AG09309 (cell line): Measurements from ENCODE around the gene AGBL3.

Source experiments
- DNase-seq: peaks from one replicate; pipeline ENCODE4 v3.0.0-alpha.2; 2010; ENCODE audit warnings: low read depth
- H3K4me3 ChIP-seq: 2 replicates; pipeline ENCODE4 v1.5.1; 2011; ENCODE audit warnings: mild to moderate bottlenecking, low read depth, low read length, moderate library complexity; ENCODE audit not compliant: control insufficient read depth
- CTCF ChIP-seq: IDR thresholded peaks from 2 replicates; pipeline ENCODE4 v1.5.1; 2011; ENCODE audit warnings: mild to moderate bottlenecking, low read depth, low read length, inconsistent platforms; ENCODE audit not compliant: insufficient read depth, control insufficient read depth; ENCODE audit errors: missing control alignments

AGBL3 gene

GRCh38 chr7:135183478-135183877 is 197.2 kb downstream of the AGBL3 start:
- TF ChIP-seq CTCF: no peak
- DNase-seq: no peak
- no peak overlapping the region for H3K4me3 ChIP-seq

DNA sequence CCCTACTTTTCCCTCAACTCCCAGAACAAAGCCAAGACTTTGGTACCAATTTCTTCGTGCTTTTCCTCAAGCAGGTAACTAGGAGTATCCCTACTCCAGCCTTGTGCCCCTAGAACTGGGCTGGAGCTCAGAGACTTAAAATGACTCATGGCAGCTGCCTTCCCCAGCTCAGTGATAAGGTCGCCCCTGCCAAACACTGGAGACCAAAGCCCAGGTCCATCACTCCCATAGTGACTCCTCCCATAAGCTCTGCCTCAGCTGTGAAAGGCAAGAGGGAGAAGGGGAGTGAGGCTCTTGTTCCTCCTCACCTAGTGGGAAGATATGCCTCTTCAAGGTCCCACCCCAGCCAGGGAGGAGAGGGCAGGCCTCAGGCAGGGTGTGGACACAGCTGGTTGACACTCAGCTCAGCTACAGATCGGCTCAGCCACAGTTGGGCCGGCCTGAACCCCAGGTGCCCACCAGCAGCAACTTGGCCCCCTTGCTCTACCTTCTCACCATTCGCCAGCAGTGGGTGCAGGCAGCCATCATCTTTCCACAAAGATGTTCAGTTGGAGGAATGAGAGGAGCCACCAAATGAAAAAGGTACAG is 198.0 kb downstream of the AGBL3 start:
- no peak for DNase-seq
- no peak overlapping the region for H3K4me3 ChIP-seq
- no peak for TF ChIP-seq CTCF
